ENCODE measurements around the gene BRIX1.
"Not testable (repeated sequence)": the region's sequence is repeated elsewhere in the genome, so short reads cannot be mapped to it uniquely, and the experiment has no call there.

BRIX1 gene

GRCh38 chr5:34968258-34968657 is 52.7 kb downstream of the BRIX1 start:
- no peak for TF ChIP-seq CTCF (IDR thresholded peaks at IDR 0.05; ENCODE audit: low read depth, low read length)
- Histone ChIP-seq H3K4me3 (ENCODE audit: low read depth, low read length) (no peak overlapping the region), H3K36me3 (no peaks in the 10 kb centered on the region), H3K27me3 (ENCODE audit: insufficient read depth, low read depth, severe bottlenecking) (no peaks in the 10 kb centered on the region), H3K27ac (no peak overlapping the region), H3K9me3 (ENCODE audit: severe bottlenecking) (peaks cover 3% of the 10 kb centered on the region)
- no peak for DNase-seq

GRCh38 chr5:34970552-34970951 is 55.0 kb downstream of the BRIX1 start:
- Histone ChIP-seq H3K36me3 (no peaks in the 10 kb centered on the region), H3K27ac (no peak overlapping the region), H3K27me3 (ENCODE audit: insufficient read depth, low read depth, severe bottlenecking) (no peaks in the 10 kb centered on the region), H3K4me3 (ENCODE audit: low read depth, low read length) (no peak overlapping the region), H3K9me3 (ENCODE audit: severe bottlenecking) (peaks cover 3% of the 10 kb centered on the region)
- DNase-seq: no peak
- TF ChIP-seq CTCF (IDR thresholded peaks at IDR 0.05; ENCODE audit: low read depth, low read length): no peak

GRCh38 chr5:34971655-34972054 is 56.1 kb downstream of the BRIX1 start:
- H3K9me3 ChIP-seq (ENCODE audit: severe bottlenecking); H3K27me3 ChIP-seq (ENCODE audit: insufficient read depth, low read depth, severe bottlenecking); H3K27ac ChIP-seq; H3K4me3 ChIP-seq (ENCODE audit: low read depth, low read length); H3K36me3 ChIP-seq; DNase-seq: not testable (repeated sequence)

All from WERI-Rb-1 (cell line).